Measurements from ENCODE around the gene WDR7. TPM values are rescaled to one million over a fixed set of nuclear protein-coding genes. Genes with fewer than 3 reads are reported as not detected.

The WDR7 gene
- 6.4 and 13.7 TPM in 2 replicates for total RNA-seq

DNA sequence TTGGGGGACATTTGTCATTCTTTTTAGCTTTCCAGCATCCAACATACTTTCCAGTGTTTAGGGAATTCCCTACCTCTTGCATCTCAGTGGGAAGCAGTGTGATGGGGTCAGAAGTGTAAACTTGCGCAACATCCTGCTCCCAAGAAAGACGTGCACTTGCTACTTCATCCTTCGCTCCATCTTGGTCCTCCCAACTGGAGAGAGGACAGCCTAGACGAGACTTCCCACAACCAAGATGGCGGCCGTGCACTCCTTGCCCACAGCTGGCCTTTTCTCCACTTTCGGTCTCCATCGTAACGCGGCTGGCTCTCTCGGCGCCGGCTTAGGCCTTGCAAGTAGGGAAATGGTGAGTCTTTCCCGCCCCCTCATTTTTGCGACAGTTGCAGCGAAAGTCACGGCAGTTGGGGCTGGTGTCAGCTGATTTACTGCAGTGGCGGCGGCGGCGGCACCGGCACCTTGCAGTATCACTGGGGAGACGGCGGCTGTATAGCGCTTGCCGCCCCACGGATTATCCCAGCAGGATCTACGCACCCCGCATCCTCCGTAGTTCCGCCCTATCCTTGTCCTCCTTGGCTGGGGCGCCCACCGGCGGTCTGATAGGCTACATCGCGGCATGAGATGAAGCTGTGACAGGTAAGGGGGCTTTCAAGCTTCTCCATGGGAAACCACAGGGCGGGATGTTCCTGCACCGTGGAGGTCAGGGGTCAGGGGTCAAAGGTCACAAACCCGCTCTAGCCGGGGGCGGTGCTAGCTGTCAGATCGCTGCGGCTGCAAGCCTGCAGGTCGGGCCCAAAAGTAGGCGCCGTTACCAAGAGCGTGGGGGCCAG lies at the start of gene WDR7:
WDR7 (plus strand) TSS at position 416 of the 827 bp plus-strand sequence. CDS start 21,157 bp downstream, outside the sequence.

DNA sequence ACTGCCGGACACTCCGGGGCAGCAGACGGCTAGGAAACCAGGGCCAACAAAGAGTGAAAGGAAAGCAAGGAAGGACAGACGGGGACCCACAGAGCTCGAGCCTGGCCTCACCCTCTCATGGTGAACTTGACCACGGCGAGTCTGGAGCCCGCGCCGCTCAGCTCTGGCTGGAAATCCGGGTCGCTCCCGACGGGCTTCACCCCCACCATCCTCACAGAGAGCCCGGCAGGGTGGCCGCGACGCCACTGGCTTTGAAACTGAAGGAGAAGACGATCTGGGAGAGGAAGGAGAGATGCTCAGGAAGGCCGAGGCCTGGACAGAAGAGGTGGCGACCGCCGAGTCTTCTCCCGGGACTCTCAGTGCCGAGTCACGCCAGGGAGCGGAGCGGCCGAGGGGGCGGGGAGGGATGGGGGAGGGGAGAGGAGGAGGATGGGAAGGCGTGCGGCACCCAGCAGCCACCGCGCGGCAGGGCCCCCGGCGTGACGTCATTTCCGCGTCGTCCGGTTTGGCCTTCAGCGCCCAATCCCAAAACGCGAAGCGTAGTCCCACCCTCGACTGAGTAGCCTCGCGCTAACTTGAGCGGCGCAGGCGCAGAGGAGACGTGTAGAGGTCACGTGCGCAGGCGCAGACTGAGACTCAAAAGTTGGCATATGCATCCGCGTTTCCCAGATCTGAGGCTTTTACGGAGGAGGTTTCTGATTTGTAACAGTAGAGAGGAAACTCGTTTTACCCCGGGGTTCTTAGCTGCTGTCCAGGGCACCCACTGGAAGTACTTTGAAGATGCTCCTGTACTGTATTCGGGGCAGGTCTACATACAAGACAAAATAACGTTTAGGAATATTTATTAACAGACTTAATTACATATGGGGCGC lies 12.7 kb upstream of the WDR7 start, which contains the start of gene TXNL1:
TXNL1 (minus strand) TSS at position 361 of the 872 bp plus-strand sequence; CDS start at position 209, 152 bp downstream.

Other genes with a start within 250 kb of the WDR7 start
- 52.5 and 68.4 TPM in 2 replicates for gene TXNL1, start 12.8 kb upstream of the WDR7 start, total RNA-seq